SH-SY5Y (cell line): ENCODE measurements around the gene CECR2.

Experiments used
- GATA2 ChIP-seq: IDR thresholded peaks from 2 replicates; pipeline ENCODE4 v1.6.1; 2011; ENCODE audit warnings: mild to moderate bottlenecking, low read depth, low read length
- GATA3 ChIP-seq: IDR thresholded peaks from 2 replicates; pipeline ENCODE4 v1.6.1; 2011; ENCODE audit warnings: low read depth, mild to moderate bottlenecking, low read length, moderate library complexity

DNA sequence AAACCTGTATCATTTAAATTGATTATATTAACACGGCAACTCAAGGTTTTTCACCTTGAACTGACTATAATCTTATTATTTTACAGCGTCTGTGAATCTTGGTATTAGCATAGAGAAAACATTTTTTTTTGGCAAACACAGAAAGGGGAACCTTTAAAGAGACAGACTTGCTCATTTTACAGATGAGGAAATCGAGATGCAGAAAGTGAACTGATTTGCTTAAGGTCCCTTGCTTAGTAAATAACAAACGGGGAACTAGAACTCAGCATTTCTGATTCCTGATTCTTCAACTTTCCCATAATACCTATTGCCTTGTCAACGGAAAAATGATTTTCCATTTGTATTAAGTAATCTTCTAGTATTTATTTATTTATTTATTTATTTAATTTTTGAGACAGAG is 33.2 kb upstream of the CECR2 start:
- TF ChIP-seq GATA2 (no peak), GATA3 (no peak)
